ENCODE results near the gene CIRBP. TPM values are rescaled to one million over a fixed set of nuclear protein-coding genes. Genes with fewer than 3 reads are reported as not detected.

CIRBP gene
- total RNA-seq, 1 experiment from 2014 or later = 263 TPM

DNA sequence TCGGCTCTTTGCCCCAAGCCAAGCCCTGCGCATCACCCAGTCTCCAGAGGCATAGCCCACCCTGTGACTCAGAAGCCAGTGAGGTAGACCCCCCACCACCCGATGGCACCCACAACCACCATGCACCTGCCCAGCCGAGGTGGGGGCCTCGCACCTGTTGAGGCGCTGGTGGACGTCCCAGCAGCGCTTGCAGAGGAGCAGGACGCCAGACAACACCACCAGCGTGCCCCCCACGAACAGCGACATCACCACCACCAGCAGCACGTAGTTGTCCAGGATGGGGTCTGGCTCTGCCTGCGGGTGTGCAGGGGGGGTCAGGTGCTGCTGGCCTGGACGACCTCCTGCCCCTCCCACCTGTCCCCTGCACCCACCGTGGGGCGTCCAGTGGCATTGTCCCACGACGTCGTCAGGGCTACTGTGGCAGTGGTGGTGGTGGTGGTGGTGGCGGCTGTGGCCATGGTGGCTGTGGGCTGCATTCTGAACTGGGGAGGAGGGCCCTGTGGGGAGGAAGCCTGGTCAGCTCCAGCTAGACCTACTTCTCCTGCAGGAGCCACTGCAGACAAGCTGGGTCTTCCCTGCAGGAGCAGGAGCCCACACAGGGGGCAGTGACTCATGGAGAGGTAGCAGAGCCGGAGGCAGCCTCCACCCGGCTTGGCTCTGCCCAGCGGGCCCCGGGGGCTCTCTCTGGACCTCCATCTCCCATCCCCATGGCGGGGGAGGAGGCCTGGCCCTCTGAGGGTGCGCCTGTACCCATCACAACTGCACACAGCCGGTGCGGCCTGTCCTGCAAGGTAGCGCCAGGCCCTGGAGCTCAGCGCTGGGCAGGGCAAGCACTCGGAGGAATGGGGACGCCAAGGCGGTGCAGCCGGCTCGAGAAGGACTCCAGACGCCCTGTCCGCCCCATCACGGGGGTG is 33.2 kb upstream of the CIRBP start:
- H3K4me1 ChIP-seq (ENCODE audit: insufficient read depth, low read length) = no peaks in the 10 kb centered on the region
- no peak overlapping the region for H2BK12ac ChIP-seq (ENCODE audit: insufficient read length, low read depth, low read length)
- no CpG with 5 or more reads among the region's 39 CpGs for WGBS (ENCODE audit: extremely low coverage, insufficient read length, low lambda C conversion rate)
- H3K23me2 ChIP-seq (ENCODE audit: insufficient read length, low read depth, low read length, poor library complexity, severe bottlenecking) = peaks cover 11% of the 10 kb centered on the region
- no peak overlapping the region for H3K18ac ChIP-seq (ENCODE audit: insufficient read length, low read depth, low read length)
- no peak overlapping the region for H4K8ac ChIP-seq (replicated peaks; ENCODE audit: insufficient read length, low read depth, low read length)
- Mint-ChIP-seq H3K9me3 (no peaks in the 10 kb centered on the region; a peak in 1 of 5 replicates), H3K27me3 (ENCODE audit: low read depth) (peaks cover 1% of the 10 kb centered on the region), H3K36me3 (ENCODE audit: insufficient read depth in 1 of 3, low read depth in 3 of 3) (peaks cover 0 to 30% (median 19%) of the 10 kb centered on the region in 3 experiments; a peak in 5 of 7 replicates), H3K4me3 (peak overlapping the region; percentile 55 to 69; a peak in 4 of 5 replicates), H3K27ac (no peak overlapping the region), H3K4me1 (peaks cover 10 to 14% of the 10 kb centered on the region in 2 experiments)
- H3K79me1 ChIP-seq (ENCODE audit: insufficient read depth, low read depth, low read length, poor library complexity, severe bottlenecking) = no peaks in the 10 kb centered on the region
- H3K9ac ChIP-seq (ENCODE audit: extremely low read depth, insufficient read length, low read length) = no peak overlapping the region
- H3K23ac ChIP-seq (ENCODE audit: insufficient read length, low read depth, low read length) = no peak overlapping the region
- no peak overlapping the region for H2BK5ac ChIP-seq (ENCODE audit: insufficient read length, low read length)
- H3K56ac ChIP-seq (ENCODE audit: insufficient read length, low read depth, low read length) = no peak overlapping the region
- no peak overlapping the region for H4K91ac ChIP-seq (ENCODE audit: insufficient read length, low read depth, low read length)
- no peak overlapping the region for H4K5ac ChIP-seq (ENCODE audit: insufficient read length, low read depth, low read length)
- no peak overlapping the region for H3K27ac ChIP-seq (ENCODE audit: insufficient read length, low read depth, low read length)
- H2BK120ac ChIP-seq (ENCODE audit: low read depth, low read length, poor library complexity, severe bottlenecking) = no peak overlapping the region
- no peak for DNase-seq
- no peaks in the 10 kb centered on the region for H4K20me1 ChIP-seq (ENCODE audit: control insufficient read depth, insufficient read depth, insufficient read length)
- no peak overlapping the region for H3K14ac ChIP-seq (ENCODE audit: insufficient read depth, low read length)
- TF ChIP-seq, protein P1, sequence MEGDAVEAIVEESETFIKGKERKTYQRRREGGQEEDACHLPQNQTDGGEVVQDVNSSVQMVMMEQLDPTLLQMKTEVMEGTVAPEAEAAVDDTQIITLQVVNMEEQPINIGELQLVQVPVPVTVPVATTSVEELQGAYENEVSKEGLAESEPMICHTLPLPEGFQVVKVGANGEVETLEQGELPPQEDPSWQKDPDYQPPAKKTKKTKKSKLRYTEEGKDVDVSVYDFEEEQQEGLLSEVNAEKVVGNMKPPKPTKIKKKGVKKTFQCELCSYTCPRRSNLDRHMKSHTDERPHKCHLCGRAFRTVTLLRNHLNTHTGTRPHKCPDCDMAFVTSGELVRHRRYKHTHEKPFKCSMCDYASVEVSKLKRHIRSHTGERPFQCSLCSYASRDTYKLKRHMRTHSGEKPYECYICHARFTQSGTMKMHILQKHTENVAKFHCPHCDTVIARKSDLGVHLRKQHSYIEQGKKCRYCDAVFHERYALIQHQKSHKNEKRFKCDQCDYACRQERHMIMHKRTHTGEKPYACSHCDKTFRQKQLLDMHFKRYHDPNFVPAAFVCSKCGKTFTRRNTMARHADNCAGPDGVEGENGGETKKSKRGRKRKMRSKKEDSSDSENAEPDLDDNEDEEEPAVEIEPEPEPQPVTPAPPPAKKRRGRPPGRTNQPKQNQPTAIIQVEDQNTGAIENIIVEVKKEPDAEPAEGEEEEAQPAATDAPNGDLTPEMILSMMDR (conservative IDR thresholded peaks at IDR 0.05) = no peak
- H3K4me2 ChIP-seq (ENCODE audit: insufficient read depth, insufficient read length, low read length) = peak overlapping the region; percentile 6
- H3K79me2 ChIP-seq (ENCODE audit: insufficient read depth, low read length) = no peaks in the 10 kb centered on the region
- H3K27me3 ChIP-seq (ENCODE audit: insufficient read depth, low read length) = no peaks in the 10 kb centered on the region
- no peak overlapping the region for H2AFZ ChIP-seq (ENCODE audit: low read length)
- H3K9me3 ChIP-seq (ENCODE audit: control insufficient read depth, low read depth, low read length) = no peaks in the 10 kb centered on the region
- H3K4ac ChIP-seq (ENCODE audit: low read depth, low read length) = no peak overlapping the region
- H3T11ph ChIP-seq (ENCODE audit: low read length) = no peak overlapping the region
- H2AK5ac ChIP-seq (ENCODE audit: insufficient read length, low read length) = no peak overlapping the region
- H2BK20ac ChIP-seq (ENCODE audit: low read depth, low read length, poor library complexity, severe bottlenecking) = no peak overlapping the region
- no peak overlapping the region for H2BK15ac ChIP-seq (ENCODE audit: low read depth, low read length)
